T-cell (primary cell): Measurements from ENCODE around the gene CUX1. TPM values are rescaled to one million over a fixed set of nuclear protein-coding genes. Genes with fewer than 3 reads are reported as not detected.

ENCODE experiments used
- ATAC-seq, 4 experiments: fragments of 200-7000 bp in 3 of 4; fragments of 150-1000 bp in 1 of 4; cut with Tn5 transposase; replicated peaks in 1 of 4; 1 replicate in 3 of 4; 2 replicates in 1 of 4; pipeline ENCODE4 v1.10.0; 2021; ENCODE audit warnings: moderate library complexity in 3 of 4, mild to moderate bottlenecking in 2 of 4, moderate number of reproducible peaks in 1 of 4
- CTCF ChIA-PET, 2 donors: fragments of 300-600 bp; sonication (Branson Sonifier 250); formaldehyde crosslinking; loops; one replicate each; lab custom pipeline; 2022; ENCODE audit warnings: antibody characterized with exemption in 2 of 2; lab: Charles Lee
- POLR2A ChIA-PET, 2 donors: fragments of 300-600 bp; sonication (Branson Sonifier 250); formaldehyde crosslinking; loops; one replicate each; lab custom pipeline; 2022; ENCODE audit warnings: antibody characterized with exemption in 2 of 2; lab: Charles Lee
- DNase-seq, 35 experiments: peaks; one replicate each; pipeline versions ENCODE4 v3.0.0 to v3.0.0-alpha.2; 2013 to 2023
- H3K27ac ChIP-seq: one replicate; pipeline ENCODE4 v1.5.1; 2013; ENCODE audit warnings: low read length
- H3K27me3 ChIP-seq, 2 experiments: replicated peaks in 1 of 2; 1 replicate in 1 of 2; 2 replicates in 1 of 2; pipeline versions ENCODE4 v1.6.1 to v1.7.0; 2013; ENCODE audit warnings: low read length in 1 of 2, mixed read lengths in 1 of 2; ENCODE audit not compliant: control insufficient read depth in 2 of 2, insufficient read depth in 2 of 2; ENCODE audit errors: extremely low read depth in 1 of 2
- H3K36me3 ChIP-seq, 2 donors: 1 replicate in 1 of 2; 2 replicates in 1 of 2; pipeline versions ENCODE4 v1.6.1 to v1.7.0; 2013; ENCODE audit warnings: low read length in 1 of 2; ENCODE audit not compliant: control insufficient read depth in 2 of 2, insufficient read depth in 1 of 2; ENCODE audit errors: extremely low read depth in 1 of 2
- H3K4me1 ChIP-seq, 2 experiments: 1 replicate in 1 of 2; 2 replicates in 1 of 2; pipeline versions ENCODE4 v1.6.1 to v1.7.0; 2013; ENCODE audit warnings: low read length in 2 of 2, mixed read lengths in 1 of 2; ENCODE audit not compliant: insufficient read depth in 2 of 2, control insufficient read depth in 1 of 2; ENCODE audit errors: extremely low read depth in 1 of 2
- H3K4me3 ChIP-seq, 2 donors: 1 replicate in 1 of 2; 2 replicates in 1 of 2; pipeline versions ENCODE4 v1.5.1 to v1.7.0; 2013; ENCODE audit warnings: mild to moderate bottlenecking in 2 of 2, low read length in 1 of 2, moderate library complexity in 1 of 2; ENCODE audit not compliant: control insufficient read depth in 1 of 2; ENCODE audit errors: extremely low read depth in 1 of 2
- H3K9me3 ChIP-seq: 2 replicates; pipeline ENCODE4 v1.7.0; 2013
- H3K27ac Mint-ChIP-seq, 2 donors: one replicate each; pipeline ENCODE4 v1.8.0; 2020 to 2021; ENCODE audit warnings: mild to moderate bottlenecking in 2 of 2, mixed read lengths in 2 of 2
- H3K27me3 Mint-ChIP-seq, 2 donors: one replicate each; pipeline ENCODE4 v1.8.0; 2021 to 2022; ENCODE audit warnings: mixed read lengths in 2 of 2
- H3K36me3 Mint-ChIP-seq: one replicate; pipeline ENCODE4 v1.8.0; 2021; ENCODE audit warnings: mixed read lengths
- H3K4me1 Mint-ChIP-seq, 3 donors: one replicate each; pipeline ENCODE4 v1.8.0; 2020 to 2022; ENCODE audit warnings: mixed read lengths in 3 of 3, mild to moderate bottlenecking in 1 of 3
- H3K4me3 Mint-ChIP-seq, 3 donors: one replicate each; pipeline ENCODE4 v1.8.0; 2020 to 2022; ENCODE audit warnings: mild to moderate bottlenecking in 3 of 3, mixed read lengths in 3 of 3, moderate library complexity in 3 of 3
- H3K9me3 Mint-ChIP-seq, 3 donors: one replicate each; pipeline ENCODE4 v1.8.0; 2020 to 2022; ENCODE audit warnings: mixed read lengths in 3 of 3
- WGBS: methylation state at CpG from one replicate; pipeline ENCODE4 v1.1.5; 2013; ENCODE audit warnings: missing lambda C conversion rate; ENCODE audit not compliant: insufficient coverage; 5-methylcytosine and 5-hydroxymethylcytosine counted together
- total RNA-seq, 35 experiments: library from RNA in 6 of 35; stranded (reverse) in 6 of 35; fragments of 120-200 nt in 1 of 35; gene quantifications; one replicate each; pipeline versions ENCODE4 v1.2.1 to v1.2.4 and lab custom pipeline; 2013 to 2026

The CUX1 gene
- total RNA-seq, 5 donors from 2014 or later (not counting 1 experiment from before 2014, with no cell fraction given) = 36.9 to 50.2 (median 42.8) TPM

- POLR2A ChIA-PET = interaction anchor here in 1 of 2 donors (0.7 kb wide), 1 partner anchor 57 kb away, joined by 8 read pairs; no protein-coding TSS in a partner anchor
Observed at GRCh38 chr7:102312317-102312716, 494.9 kb downstream of the CUX1 start.

GRCh38 chr7:102313997-102314780, 496.8 kb downstream of the CUX1 start:
- DNase-seq (no peak), ATAC-seq (no peak)
- Histone ChIP-seq H3K4me3 (no peak overlapping the region), H3K9me3 (no peaks in the 10 kb centered on the region), H3K27ac (no peak overlapping the region), H3K27me3 (peaks cover 0 to 4% of the 10 kb centered on the region in 2 experiments), H3K36me3 (no peaks in the 10 kb centered on the region), H3K4me1 (no peaks in the 10 kb centered on the region)
- Mint-ChIP-seq H3K9me3 (no peaks in the 10 kb centered on the region), H3K4me3 (no peak overlapping the region), H3K4me1 (no peaks in the 10 kb centered on the region), H3K36me3 (peaks cover 3% of the 10 kb centered on the region), H3K27me3 (no peaks in the 10 kb centered on the region), H3K27ac (no peak overlapping the region)
- ChIA-PET POLR2A (interaction anchor here in 1 of 2 donors (0.5 kb wide), 1 partner anchor 14 kb away, joined by 4 read pairs; no protein-coding TSS in a partner anchor), CTCF (no interaction called here)
- WGBS = 90% methylated on average over 15 of the region's 22 CpGs

More at GRCh38 chr7:102312317-102312716, 494.9 kb downstream of the CUX1 start:
- Mint-ChIP-seq H3K4me3 (no peak overlapping the region), H3K4me1 (peaks cover 0 to 2% (median under 1%) of the 10 kb centered on the region in 3 donors), H3K36me3 (peaks cover 3% of the 10 kb centered on the region), H3K27ac (no peak overlapping the region), H3K27me3 (no peaks in the 10 kb centered on the region), H3K9me3 (no peaks in the 10 kb centered on the region)
- H3K4me1 ChIP-seq = peaks cover 0 to 3% of the 10 kb centered on the region in 2 experiments
- H3K4me3 ChIP-seq = no peak overlapping the region
- H3K9me3 ChIP-seq = no peaks in the 10 kb centered on the region
- CTCF ChIA-PET = no interaction called here
- ATAC-seq (no peak), DNase-seq (no peak)
- no peaks in the 10 kb centered on the region for H3K36me3 ChIP-seq
- no peak overlapping the region for H3K27ac ChIP-seq
- WGBS = 86% methylated on average over 1 of the region's 2 CpGs
- H3K27me3 ChIP-seq = peaks cover 0 to 4% of the 10 kb centered on the region in 2 experiments

GRCh38 chr7:102317231-102318059, 500.0 kb downstream of the CUX1 start:
- ATAC-seq (no peak), DNase-seq (no peak)
- H3K36me3 Mint-ChIP-seq = no peaks in the 10 kb centered on the region
- no peaks in the 10 kb centered on the region for H3K4me1 ChIP-seq
- H3K27me3 ChIP-seq = peaks cover 0 to 14% of the 10 kb centered on the region in 2 experiments
- H3K4me1 Mint-ChIP-seq = peaks cover 0 to 2% (median 0%) of the 10 kb centered on the region in 3 donors
- no peaks in the 10 kb centered on the region for H3K9me3 Mint-ChIP-seq
- peaks cover 0 to 4% of the 10 kb centered on the region in 2 donors for H3K27me3 Mint-ChIP-seq
- WGBS = 84% methylated on average over 18 of the region's 24 CpGs
- ChIA-PET CTCF (no interaction called here), POLR2A (no interaction called here)
- H3K9me3 ChIP-seq = no peaks in the 10 kb centered on the region
- H3K4me3 ChIP-seq = no peak overlapping the region
- H3K4me3 Mint-ChIP-seq = no peak overlapping the region
- H3K27ac ChIP-seq = no peak overlapping the region
- no peaks in the 10 kb centered on the region for H3K36me3 ChIP-seq
- H3K27ac Mint-ChIP-seq = no peak overlapping the region

- no peak for DNase-seq
- Histone ChIP-seq H3K4me1 (no peaks in the 10 kb centered on the region), H3K27ac (no peak overlapping the region), H3K4me3 (no peak overlapping the region), H3K9me3 (no peaks in the 10 kb centered on the region), H3K27me3 (peaks cover 0 to 18% of the 10 kb centered on the region in 2 experiments), H3K36me3 (no peaks in the 10 kb centered on the region)
- H3K4me1 Mint-ChIP-seq = peaks cover 0 to 2% (median 0%) of the 10 kb centered on the region in 3 donors
- H3K36me3 Mint-ChIP-seq = no peaks in the 10 kb centered on the region
- no peak overlapping the region for H3K27ac Mint-ChIP-seq
- 90% methylated on average over 7 of the region's 7 CpGs for WGBS
- no peak overlapping the region for H3K4me3 Mint-ChIP-seq
- H3K27me3 Mint-ChIP-seq = peaks cover 0 to 10% of the 10 kb centered on the region in 2 donors
- CTCF ChIA-PET = no interaction called here
- POLR2A ChIA-PET = no interaction called here
- H3K9me3 Mint-ChIP-seq = no peaks in the 10 kb centered on the region
- ATAC-seq = no peak
Observed at GRCh38 chr7:102318482-102318971, 501.1 kb downstream of the CUX1 start.

- DNase-seq = no peak
- peaks cover 0 to 18% of the 10 kb centered on the region in 2 experiments for H3K27me3 ChIP-seq
- 100% methylated on average over 3 of the region's 3 CpGs for WGBS
- no peak overlapping the region for H3K27ac ChIP-seq
- no peaks in the 10 kb centered on the region for H3K9me3 Mint-ChIP-seq
- H3K36me3 Mint-ChIP-seq = no peaks in the 10 kb centered on the region
- peaks cover 0 to 10% of the 10 kb centered on the region in 2 donors for H3K27me3 Mint-ChIP-seq
- H3K4me3 ChIP-seq = no peak overlapping the region
- ChIA-PET POLR2A (no interaction called here), CTCF (no interaction called here)
- H3K4me1 Mint-ChIP-seq = peaks cover 0 to 2% (median 0%) of the 10 kb centered on the region in 3 donors
- H3K27ac Mint-ChIP-seq = no peak overlapping the region
- no peaks in the 10 kb centered on the region for H3K9me3 ChIP-seq
- no peaks in the 10 kb centered on the region for H3K36me3 ChIP-seq
- no peaks in the 10 kb centered on the region for H3K4me1 ChIP-seq
- no peak overlapping the region for H3K4me3 Mint-ChIP-seq
- ATAC-seq = no peak
Observed at GRCh38 chr7:102319671-102320070, 502.2 kb downstream of the CUX1 start.

- ChIA-PET CTCF (no interaction called here), POLR2A (no interaction called here)
- no peaks in the 10 kb centered on the region for H3K4me1 ChIP-seq
- ATAC-seq (no peak), DNase-seq (no peak)
- Mint-ChIP-seq H3K36me3 (no peaks in the 10 kb centered on the region), H3K27ac (no peak overlapping the region), H3K4me3 (no peak overlapping the region), H3K4me1 (peaks cover 0 to 2% (median 0%) of the 10 kb centered on the region in 3 donors), H3K27me3 (peaks cover 0 to 10% of the 10 kb centered on the region in 2 donors), H3K9me3 (no peaks in the 10 kb centered on the region)
- peaks cover 0 to 18% of the 10 kb centered on the region in 2 experiments for H3K27me3 ChIP-seq
- H3K9me3 ChIP-seq = no peaks in the 10 kb centered on the region
- no peaks in the 10 kb centered on the region for H3K36me3 ChIP-seq
- no peak overlapping the region for H3K4me3 ChIP-seq
- H3K27ac ChIP-seq = no peak overlapping the region
- WGBS = 92% methylated on average over 13 of the region's 14 CpGs
Observed at GRCh38 chr7:102320181-102320580, 502.8 kb downstream of the CUX1 start.
